Activated CD4-positive, alpha-beta memory T cell treated with anti-CD3 and anti-CD28 coated beads, Interleukin-2, amount 10 ng/mL, durations not matched to agents 7 days and 5 days (primary cell): Measurements from ENCODE around the gene PCMTD2. TPM values are rescaled to one million over a fixed set of nuclear protein-coding genes. Genes with fewer than 3 reads are reported as not detected.
"Not testable (repeated sequence)": the region's sequence is repeated elsewhere in the genome, so short reads cannot be mapped to it uniquely, and the experiment has no call there.

Experiments
- CTCF ChIA-PET: fragments of 350-600 bp; sonication (Branson Sonifier 250); formaldehyde crosslinking; loops from one replicate; lab custom pipeline; 2021; ENCODE audit warnings: antibody characterized with exemption, inconsistent platforms; lab: Charles Lee
- POLR2A ChIA-PET: fragments of 350-600 bp; sonication (Branson Sonifier 250); formaldehyde crosslinking; loops from one replicate; lab custom pipeline; 2021; ENCODE audit warnings: antibody characterized with exemption; lab: Charles Lee
- DNase-seq: peaks from one replicate; pipeline ENCODE4 v3.0.0-alpha.2; 2020
- H3K27ac Mint-ChIP-seq: one replicate; pipeline ENCODE4 v1.8.0; 2021; ENCODE audit warnings: mild to moderate bottlenecking, mixed read lengths
- H3K27me3 Mint-ChIP-seq: one replicate; pipeline ENCODE4 v1.8.0; 2021; ENCODE audit warnings: mixed read lengths
- H3K36me3 Mint-ChIP-seq: one replicate; pipeline ENCODE4 v1.8.0; 2021; ENCODE audit warnings: low read depth, mixed read lengths
- H3K4me1 Mint-ChIP-seq: one replicate; pipeline ENCODE4 v1.8.0; 2021; ENCODE audit warnings: mixed read lengths
- H3K4me3 Mint-ChIP-seq: one replicate; pipeline ENCODE4 v1.8.0; 2021; ENCODE audit warnings: mild to moderate bottlenecking, mixed read lengths
- H3K9me3 Mint-ChIP-seq: one replicate; pipeline ENCODE4 v1.8.0; 2021; ENCODE audit warnings: mixed read lengths
- total RNA-seq, 2 experiments: library from RNA; stranded (reverse); gene quantifications; one replicate each; pipeline ENCODE4 v1.2.3, GENCODE V29; 2021

PCMTD2 gene
- total RNA-seq, 2 experiments from 2014 or later, result 42.8 to 50.7 TPM

DNA sequence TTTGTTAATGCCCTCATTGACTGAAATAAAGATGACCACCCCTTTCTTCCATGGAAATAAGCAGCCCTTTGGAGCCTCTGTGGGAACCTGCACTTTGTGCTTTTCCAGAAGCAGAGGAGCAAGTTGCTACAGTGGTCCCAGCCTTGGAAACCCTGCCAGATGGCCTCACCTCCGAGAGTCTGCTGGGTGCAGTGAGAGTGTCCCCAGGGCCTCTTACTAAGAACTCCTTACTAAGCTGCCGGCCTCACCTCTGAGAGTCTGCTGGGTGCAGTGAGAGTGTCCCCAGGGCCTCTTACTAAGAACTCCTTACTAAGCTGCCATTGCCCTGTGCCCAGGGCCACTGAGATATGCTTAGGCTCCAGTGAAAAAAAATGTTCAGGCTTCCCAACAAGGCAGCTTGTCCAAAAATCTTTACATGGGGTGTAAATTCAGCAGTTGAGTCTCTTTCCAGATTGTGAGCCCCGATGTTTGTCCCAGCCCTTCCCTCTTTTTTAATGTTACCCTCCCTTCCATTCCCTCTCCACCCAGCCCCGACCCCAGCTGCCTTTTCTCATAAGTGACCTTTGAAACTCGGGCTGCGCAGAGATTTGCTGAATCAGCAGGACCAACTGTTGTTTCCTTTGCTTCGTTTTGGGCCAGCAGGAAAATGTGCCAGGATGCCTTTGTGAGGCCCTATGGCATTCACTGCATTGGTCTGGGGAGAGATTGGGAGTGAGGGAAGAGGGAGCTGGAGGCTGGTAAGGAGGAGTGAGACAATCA, 66.7 kb downstream of the PCMTD2 start:
- H3K27ac Mint-ChIP-seq, H3K4me3 Mint-ChIP-seq, H3K9me3 Mint-ChIP-seq, POLR2A ChIA-PET, CTCF ChIA-PET, H3K4me1 Mint-ChIP-seq, DNase-seq, H3K36me3 Mint-ChIP-seq: not testable (repeated sequence)
- H3K27me3 Mint-ChIP-seq, result peaks cover 33% of the 10 kb centered on the region

Other genes with a start within 250 kb of the PCMTD2 start
- 1 to 10 TPM; 6.9 to 7.2 TPM for gene C20orf204, start 219.6 kb upstream of the PCMTD2 start, total RNA-seq
- under 1 TPM; 0.25 TPM for gene SOX18, start 206.1 kb upstream of the PCMTD2 start, total RNA-seq
- 10 to 100 TPM; 66.3 to 74.1 TPM for gene TCEA2, start 192.6 kb upstream of the PCMTD2 start, total RNA-seq
- 100 to 1,000 TPM; 119 to 122 TPM for gene RGS19, start 176.2 kb upstream of the PCMTD2 start, total RNA-seq
- 1 to 10 TPM; 1.2 to 1.6 TPM for gene OPRL1, start 175.7 kb upstream of the PCMTD2 start, total RNA-seq
- gene LKAAEAR1, start 171.3 kb upstream of the PCMTD2 start, total RNA-seq, result under 1 TPM in 1 of 2 experiments, not detected in 1; 0.38 TPM
- not detected for gene NPBWR2, start 148.2 kb upstream of the PCMTD2 start, total RNA-seq
- not detected for gene MYT1, start 91.3 kb upstream of the PCMTD2 start, total RNA-seq